ENCODE data around the gene TLE3.
"Not testable (repeated sequence)": the region's sequence is repeated elsewhere in the genome, so short reads cannot be mapped to it uniquely, and the experiment has no call there.

The TLE3 gene

DNA sequence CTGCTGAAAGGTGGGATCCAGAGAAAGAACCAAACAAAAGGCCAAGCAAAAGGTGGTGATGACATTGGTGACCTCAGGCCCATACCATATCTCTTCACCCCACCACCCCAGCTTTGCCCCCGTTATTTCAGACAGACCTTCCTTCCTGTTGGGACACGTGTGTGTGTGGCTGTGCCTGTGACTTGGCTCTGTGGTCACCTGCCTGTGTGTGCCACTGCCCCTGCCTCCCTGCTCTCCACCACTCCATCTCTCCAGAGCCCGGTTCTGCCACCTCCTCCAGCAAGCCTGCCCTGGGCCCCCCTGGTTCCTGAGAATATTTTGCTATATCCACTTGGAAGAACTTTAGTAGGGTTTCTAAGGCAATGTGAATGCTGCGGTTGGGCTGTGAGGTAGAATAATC is 28.6 kb upstream of the TLE3 start:
- DNase-seq (ENCODE audit: low read depth in 3 of 3, low spot score in 1 of 3): no peak

GRCh38 chr15:70125605-70126004 is 27.9 kb upstream of the TLE3 start:
- DNase-seq (ENCODE audit: low read depth in 3 of 3, low spot score in 1 of 3): no peak

DNA sequence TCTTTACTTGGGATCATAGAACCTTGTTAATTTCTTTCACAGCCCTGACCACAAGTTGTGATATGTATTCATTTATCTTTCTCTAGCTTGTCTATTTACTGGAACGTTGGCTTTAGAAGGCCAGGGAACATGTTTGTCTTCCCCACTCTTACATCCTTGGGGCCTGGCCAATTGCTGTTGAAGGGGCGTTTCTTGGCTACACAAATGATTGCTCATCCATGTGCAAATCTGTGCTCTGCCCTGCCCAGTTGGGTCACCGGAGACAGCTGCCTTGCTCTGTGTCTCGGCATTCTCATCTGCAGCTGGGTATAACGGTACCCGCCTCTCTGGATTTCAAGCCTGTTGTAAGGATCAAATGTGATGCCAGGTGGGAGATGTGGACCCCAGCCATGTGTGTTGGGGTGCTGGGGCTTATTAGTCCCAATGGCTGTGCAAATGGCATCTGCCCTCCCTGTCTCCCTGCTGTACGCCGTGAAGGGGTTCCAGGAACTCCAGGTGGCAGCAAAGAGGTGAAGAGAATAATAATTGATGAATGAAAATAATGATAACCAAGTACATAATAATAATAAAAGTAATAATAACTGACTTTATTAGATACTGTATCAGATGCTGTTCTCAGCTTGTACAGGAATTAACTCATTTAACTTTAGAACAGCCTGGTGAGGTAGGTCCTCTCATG is 24.0 kb upstream of the TLE3 start:
- DNase-seq (ENCODE audit: low read depth in 3 of 3, low spot score in 1 of 3): no peak

DNA sequence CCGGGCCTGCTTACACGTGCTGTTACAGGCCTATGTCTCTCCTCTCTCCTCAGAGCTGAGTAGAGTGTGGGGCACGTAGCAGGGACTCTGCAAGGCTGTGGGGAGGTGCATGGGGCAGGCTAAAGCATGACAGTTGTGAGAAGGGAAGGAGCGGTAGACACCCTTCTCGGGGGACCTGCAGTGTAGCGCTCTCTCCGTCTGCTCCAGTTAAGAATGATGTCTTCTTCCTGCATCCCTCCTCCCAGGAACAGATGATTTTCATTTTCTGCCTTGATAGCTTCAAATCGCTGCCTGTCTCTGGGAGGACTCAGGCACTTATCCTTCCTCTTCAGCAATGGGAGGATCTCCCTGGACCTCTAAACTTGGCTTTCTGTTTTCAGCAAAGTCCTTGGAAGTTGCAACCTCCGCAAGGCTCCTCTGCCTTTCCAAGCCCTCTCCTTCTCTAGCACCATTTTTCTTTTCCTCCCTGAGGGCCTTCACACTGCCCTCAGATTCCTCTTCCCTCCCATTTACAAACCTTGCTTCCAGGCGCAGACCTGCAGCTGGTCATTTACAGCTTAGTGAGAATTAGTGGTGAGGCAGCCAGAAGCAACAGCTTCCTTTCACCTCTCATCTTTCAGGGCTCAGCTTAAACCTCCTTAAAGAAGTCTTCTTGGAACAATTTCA is 23.4 kb upstream of the TLE3 start:
- no peak for DNase-seq (ENCODE audit: low read depth in 3 of 3, low spot score in 1 of 3)

- no peak for DNase-seq (ENCODE audit: low read depth in 3 of 3, low spot score in 1 of 3)
Measured at GRCh38 chr15:70119911-70120508, 22.3 kb upstream of the TLE3 start.

DNA sequence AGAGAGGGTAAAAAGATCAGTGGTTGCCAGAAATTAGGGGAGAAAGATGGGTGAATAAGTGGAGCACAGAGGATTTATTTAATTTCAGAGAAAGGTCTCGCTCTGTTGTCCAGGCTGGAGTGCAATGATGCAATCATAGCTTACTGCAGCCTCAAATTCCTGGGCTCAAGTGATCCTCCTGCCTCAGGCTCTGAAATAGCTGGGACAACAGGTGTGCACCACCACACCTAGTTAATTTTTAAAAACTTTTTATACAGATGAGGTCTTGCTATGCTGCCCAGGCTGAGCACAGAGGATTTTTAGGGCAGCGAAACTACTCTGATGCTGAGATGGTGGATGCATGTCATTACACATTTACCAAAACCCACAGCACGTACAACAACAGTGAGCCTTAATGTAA is 20.9 kb upstream of the TLE3 start:
- no peak for DNase-seq (ENCODE audit: low read depth in 3 of 3, low spot score in 1 of 3)

DNA sequence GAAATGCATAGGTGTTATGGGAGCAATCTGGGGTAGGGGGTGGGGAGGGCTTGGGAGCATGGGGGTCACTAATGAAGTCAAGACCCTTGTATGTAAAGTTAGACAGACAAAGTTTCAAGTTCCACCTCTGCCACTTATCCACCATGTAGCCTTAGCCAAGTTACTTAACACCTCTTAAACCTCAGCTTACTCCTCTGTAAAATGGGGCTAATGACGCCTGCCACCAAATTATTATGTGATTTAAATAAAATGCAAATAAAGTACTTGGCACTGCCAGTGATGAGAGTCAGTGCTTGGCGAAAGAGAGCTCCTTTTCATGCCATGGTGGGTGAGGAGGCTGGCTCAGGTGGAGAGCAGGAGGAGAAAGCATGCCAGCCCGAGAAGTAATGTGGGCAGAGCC is 18.6 kb upstream of the TLE3 start:
- DNase-seq (ENCODE audit: low read depth in 3 of 3, low spot score in 1 of 3): no peak

GRCh38 chr15:70114221-70114620 is 16.5 kb upstream of the TLE3 start:
- no peak for DNase-seq (ENCODE audit: low read depth in 3 of 3, low spot score in 1 of 3)

DNA sequence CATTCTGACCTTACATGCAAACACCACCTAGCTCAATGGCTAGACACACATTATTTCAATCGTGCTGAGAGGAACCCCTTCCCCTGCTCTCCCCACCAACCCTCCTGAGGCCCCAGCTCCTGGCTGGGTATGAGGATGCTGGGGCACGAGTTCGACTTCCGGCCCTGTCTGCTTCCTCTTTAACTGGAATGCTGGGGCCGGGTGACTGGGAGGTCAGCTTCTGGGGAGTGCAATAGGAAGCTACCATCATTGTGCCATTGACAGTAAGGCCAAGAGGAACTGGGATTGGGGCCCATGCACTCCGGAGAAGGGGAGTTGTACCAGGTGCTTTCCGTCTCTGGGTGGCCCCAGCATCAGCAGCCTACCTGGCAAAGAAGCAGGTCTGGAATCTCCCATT is 15.6 kb upstream of the TLE3 start:
- no peak for DNase-seq (ENCODE audit: low read depth in 3 of 3, low spot score in 1 of 3)

GRCh38 chr15:70112572-70113303 is 15.0 kb upstream of the TLE3 start:
- DNase-seq (ENCODE audit: low read depth in 3 of 3, low spot score in 1 of 3): not testable (repeated sequence)

DNA sequence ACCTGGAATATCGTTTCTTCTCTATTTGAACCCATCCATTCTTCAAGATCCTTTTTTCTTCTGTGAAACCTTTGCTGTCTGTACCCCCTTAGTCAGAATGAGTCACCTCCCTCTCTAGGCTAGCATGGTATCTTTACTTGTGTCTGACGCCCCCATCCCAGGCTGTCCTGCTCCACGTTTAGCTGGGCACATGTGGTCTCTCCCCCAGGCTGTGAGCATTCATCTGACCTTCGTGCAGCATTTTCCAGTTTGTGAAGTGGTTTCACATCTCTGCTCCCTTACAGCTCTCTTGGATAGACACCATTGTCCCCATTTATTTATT is 14.3 kb upstream of the TLE3 start:
- no peak for DNase-seq (ENCODE audit: low read depth in 3 of 3, low spot score in 1 of 3)

GRCh38 chr15:70111203-70112073 is 13.7 kb upstream of the TLE3 start:
- no peak for DNase-seq (ENCODE audit: low read depth in 3 of 3, low spot score in 1 of 3)

DNA sequence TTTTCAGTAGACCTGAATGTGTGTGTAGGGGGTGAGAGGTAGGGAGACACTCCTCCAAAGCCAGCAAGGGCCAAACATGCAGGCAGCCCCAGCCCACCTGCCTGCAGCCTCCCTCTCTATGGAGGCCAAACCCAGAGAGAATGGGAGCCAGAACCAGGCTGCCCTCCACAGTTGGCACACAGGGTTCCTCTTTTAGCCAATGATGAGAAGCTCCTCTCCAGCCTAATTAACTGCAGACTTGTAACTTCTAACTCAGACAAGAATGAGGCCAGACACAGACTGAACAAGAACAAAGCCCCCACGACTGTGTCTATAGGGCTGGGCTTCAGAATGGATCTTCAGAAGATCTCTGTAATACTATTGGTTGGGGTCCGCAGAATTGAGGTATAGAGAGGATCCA is 12.3 kb upstream of the TLE3 start:
- DNase-seq (ENCODE audit: low read depth in 3 of 3, low spot score in 1 of 3): no peak

DNA sequence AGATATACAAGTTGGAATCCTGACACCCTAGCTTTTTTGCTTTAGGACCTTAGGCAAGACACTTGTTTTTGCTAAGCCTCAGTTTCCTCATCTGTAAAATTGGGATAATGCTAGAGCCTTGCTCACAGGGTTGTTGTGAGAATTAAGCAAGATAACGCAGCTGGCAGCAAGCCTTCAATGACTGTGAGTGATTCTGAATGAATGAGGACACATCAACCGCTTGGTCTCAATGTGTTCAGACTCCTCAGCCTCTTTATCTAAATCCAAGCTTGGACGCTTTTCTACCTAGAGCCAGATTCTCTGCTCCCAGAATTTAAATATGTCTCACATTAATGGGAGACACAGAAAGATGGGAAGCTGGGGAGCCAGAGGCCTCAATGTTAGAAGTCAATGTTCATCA is 11.8 kb upstream of the TLE3 start:
- no peak for DNase-seq (ENCODE audit: low read depth in 3 of 3, low spot score in 1 of 3)

GRCh38 chr15:70103880-70104626 is 6.3 kb upstream of the TLE3 start:
- no peak for DNase-seq (ENCODE audit: low read depth in 3 of 3, low spot score in 1 of 3)

DNA sequence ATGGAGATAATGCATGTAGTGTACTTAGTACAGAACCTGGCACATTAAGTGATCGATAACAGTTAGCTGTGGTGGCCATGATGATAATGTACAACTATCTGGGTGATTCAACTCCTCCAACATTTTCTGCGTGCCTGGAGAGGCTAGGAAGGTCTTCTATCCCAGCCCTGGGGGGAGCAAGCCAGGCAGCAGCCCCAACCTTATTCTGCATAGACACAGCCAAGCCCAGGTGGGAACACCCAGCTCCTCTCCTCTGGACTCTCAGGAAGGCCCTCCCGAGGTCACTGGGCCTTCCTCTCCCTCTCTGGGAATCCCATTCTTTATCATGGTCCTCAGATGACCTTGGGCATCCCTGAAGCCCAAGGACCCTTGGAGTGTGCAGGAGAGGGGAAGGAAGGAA is 5.1 kb upstream of the TLE3 start:
- no peak for DNase-seq (ENCODE audit: low read depth in 3 of 3, low spot score in 1 of 3)

- no peak for DNase-seq (ENCODE audit: low read depth in 3 of 3, low spot score in 1 of 3)
Measured at GRCh38 chr15:70101459-70102113, 3.9 kb upstream of the TLE3 start.

DNA sequence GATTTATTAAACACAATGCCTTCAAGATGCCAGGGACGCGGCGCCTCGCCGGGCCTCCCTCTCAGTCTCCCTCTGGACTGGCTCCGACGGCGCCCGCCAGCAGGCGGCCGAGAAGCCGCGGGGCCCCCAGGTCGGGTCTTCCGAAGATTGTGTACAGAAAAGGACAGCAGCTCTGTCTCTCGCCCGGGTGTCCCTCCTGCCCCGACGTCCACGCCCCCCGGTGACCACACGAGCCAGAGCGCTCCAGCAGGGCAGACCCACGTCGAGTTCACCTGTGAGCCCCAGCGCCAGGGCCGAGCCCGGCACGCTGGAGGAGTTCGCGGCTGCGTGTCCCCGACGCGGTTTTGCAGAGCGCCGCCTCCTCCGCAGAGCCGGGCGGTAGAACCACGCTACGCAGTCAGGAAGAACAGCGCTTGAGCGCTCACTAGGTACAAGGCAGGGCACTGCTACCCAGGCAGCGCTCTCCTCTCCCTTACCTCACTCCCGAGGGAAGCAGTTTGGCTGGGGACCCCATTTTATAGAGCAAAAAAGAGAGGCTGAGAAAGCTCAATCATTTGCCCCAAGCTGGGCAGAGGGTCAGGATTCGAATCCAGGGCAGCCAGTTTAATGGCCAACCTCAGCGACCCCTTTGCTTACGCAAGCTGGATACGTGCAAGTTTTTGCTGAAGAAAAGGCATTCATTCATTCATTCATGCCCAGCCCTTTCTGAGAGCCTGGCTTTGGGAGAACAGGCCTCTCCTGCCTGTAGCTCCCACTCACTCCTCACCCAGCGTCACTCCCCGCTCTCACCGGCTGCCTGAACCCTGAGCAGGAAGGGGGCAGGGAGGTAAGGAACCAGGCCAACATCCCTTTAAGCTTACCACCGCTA is 3.0 kb upstream of the TLE3 start:
- DNase-seq (ENCODE audit: low read depth in 3 of 3, low spot score in 1 of 3): peak in 2 of 3 donors; percentile 37 to 49

DNA sequence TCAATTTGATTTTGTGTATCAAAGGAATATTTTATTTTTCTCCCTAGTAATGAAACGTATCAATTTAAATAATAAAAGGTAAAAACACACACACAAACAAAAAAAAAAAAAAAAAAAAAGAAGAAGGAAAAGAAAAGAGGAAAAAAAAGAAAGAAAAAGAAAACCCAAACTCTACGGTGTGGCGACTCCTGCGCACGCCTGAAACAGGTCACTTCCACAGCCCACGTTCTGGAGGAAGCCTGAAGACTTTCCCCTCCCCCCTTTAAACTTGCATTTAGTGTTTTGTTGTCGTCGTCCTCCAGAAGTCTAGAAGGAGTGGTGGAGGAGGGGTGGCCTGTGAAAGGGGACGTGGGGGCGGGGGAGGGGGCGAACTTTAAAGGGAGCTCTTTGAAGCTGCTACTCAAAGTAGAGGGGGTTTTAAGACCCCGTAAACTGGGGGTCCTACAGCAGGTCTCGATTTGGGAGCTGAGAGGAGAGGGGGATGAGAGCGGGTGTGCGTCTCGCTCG is 2.3 kb upstream of the TLE3 start:
- no peak for DNase-seq (ENCODE audit: low read depth in 3 of 3, low spot score in 1 of 3)

Measured in stimulated activated CD4-positive, alpha-beta T cell treated with anti-CD3 and anti-CD28 coated beads, TNF-alpha, amount 100 ng/mL, for 1 hour (primary cell).